Effector CD4-positive, alpha-beta T cell (primary cell): ENCODE results near the gene ARHGEF39.

ENCODE experiments used
- DNase-seq: peaks from one replicate; pipeline ENCODE4 v3.0.0-alpha.2; 2020

The ARHGEF39 gene

GRCh38 chr9:35673132-35674024 lies 8.4 kb upstream of the ARHGEF39 start, which contains the start of gene CA9:
TSS of gene CA9 (plus strand) at chr9:35673928. CDS start at chr9:35673960, 32 bp downstream.
- DNase-seq, result no peak

GRCh38 chr9:35669331-35670145 lies 4.5 kb upstream of the ARHGEF39 start:
- DNase-seq, result no peak

- DNase-seq, result no peak
Observed at GRCh38 chr9:35667939-35668338, 2.9 kb upstream of the ARHGEF39 start.

DNA sequence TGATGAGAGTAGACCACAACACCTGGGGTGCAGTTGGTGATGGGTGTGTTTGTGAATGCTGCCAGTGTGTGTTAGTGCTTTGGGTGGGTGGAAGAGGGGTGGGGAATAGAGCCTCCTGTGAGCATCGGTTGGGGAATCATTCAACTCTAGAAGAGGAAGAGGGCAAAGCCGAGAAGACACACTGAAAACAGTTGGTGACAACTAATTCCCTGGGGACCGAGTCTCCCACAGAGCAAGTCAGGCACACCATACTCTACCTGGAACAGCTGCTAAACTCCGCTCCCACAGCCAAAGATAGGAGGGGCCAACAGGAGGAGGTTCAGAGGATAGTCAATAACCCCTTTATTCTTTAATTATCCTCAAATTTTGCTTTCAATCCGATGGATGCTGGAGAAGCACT lies 1.6 kb upstream of the ARHGEF39 start:
- no peak for DNase-seq

DNA sequence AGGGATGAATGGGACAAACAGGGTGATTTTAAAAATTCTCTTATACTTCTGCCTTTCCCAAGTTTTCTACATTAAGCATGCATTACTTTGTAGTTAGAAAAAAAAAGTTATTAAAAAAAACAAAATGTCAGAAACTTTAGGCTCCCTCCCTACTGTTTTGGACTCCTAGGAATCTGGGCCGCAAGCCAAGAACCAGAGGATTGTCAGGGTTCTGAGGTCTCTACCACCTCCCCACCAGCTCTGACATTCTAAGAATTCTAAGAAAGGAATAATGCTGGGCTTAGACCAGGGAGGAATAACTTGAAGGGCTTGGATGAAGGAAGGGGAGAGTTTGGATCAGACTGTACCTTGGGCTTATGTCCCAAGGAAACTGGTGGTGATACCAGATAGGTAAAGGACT lies 1.1 kb upstream of the ARHGEF39 start:
- no peak for DNase-seq

GRCh38 chr9:35665471-35665818 lies 450 bp upstream of the ARHGEF39 start:
- DNase-seq, result no peak

DNA sequence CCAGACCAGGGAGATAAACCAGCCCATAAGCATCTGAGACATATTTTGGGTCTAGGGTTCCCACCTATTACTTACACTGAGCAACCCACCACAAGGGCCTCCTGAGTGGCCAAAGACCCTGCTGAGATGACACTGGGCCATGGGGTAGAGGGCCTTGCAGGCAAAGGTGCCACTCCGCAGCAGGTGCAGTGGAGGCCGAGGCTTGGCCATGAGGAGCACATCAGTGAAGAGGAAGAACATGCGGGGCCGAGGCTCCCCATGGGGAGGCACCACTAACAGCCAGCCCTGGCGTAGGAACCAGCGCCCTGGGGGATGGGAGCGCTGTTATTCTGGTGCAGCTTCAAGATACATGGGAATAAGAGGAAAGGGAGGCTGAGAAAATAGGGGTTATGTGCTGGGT lies 2.6 kb downstream of the ARHGEF39 start:
- DNase-seq, result no peak

DNA sequence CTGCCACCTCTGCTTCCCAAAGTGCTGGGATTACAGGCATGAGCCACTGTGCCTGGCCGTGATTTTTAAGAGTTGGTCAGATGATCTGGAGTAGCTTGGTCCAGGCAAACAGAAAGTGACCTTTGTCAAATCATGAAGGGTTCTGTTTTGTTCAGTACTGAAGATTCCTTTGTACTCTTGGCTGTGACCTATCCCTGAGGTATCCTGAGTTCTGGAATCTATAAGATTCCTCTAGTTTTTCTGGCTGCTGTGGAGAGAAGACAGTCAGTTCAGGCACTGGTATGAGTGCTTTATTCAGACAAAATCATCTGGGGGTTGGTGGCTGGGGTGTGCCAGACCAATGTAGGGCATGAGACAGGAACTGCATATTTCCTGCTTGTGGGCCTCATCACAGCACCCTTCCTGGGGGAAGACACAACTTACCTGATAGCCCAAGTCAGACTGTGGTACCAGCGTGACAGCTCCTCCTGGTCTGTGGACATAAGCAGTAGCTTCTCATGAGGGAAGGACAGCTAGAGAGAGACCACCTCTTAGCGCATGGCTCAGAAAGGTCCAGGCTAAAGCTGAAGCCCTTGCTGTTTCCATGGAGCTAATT lies 3.1 kb downstream of the ARHGEF39 start:
- DNase-seq, result peak; percentile 33

DNA sequence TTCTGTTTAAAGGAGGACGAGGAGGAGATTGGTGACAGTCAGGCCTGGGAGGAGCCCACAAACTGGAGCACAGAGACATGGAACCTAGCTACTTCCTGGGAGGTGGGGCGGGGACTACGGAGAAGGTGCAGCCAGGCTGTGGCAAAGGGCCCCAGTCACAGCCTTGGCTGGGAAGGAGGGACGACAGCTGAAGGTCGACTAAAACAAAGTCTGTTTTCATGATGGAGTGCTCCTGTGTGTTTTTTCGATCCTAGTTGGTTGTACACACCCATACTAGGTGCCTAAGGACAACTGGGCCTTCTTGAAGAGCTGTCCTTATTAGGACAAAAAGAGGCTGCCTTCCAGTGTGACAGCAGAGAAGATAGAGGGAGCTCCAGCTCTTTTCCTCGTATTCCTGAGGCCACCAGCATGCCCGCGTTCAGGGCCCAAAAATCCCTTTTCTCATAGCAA lies 4.0 kb downstream of the ARHGEF39 start:
- DNase-seq, result no peak

GRCh38 chr9:35659340-35659739 lies 5.7 kb downstream of the ARHGEF39 start:
- no peak for DNase-seq

DNA sequence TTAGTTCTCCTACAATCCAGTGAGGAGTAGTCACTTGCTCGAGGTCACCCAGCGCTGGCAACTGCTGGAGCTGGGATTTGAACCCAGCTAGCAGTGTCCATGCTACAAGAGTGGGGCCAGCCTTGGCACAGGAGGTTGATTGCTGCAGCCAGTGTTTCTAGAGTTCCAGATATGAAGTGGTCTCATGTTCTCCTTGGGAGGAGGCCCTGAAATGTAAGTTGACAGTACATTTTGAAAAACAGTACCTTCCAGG lies 6.1 kb downstream of the ARHGEF39 start:
- DNase-seq, result no peak

GRCh38 chr9:35658137-35658967 lies 6.6 kb downstream of the ARHGEF39 start, which contains the start of gene CCDC107:
TSS of gene CCDC107 (plus strand) at chr9:35658292. CDS start at chr9:35658380, 88 bp downstream.
- peak; percentile 77 for DNase-seq

DNA sequence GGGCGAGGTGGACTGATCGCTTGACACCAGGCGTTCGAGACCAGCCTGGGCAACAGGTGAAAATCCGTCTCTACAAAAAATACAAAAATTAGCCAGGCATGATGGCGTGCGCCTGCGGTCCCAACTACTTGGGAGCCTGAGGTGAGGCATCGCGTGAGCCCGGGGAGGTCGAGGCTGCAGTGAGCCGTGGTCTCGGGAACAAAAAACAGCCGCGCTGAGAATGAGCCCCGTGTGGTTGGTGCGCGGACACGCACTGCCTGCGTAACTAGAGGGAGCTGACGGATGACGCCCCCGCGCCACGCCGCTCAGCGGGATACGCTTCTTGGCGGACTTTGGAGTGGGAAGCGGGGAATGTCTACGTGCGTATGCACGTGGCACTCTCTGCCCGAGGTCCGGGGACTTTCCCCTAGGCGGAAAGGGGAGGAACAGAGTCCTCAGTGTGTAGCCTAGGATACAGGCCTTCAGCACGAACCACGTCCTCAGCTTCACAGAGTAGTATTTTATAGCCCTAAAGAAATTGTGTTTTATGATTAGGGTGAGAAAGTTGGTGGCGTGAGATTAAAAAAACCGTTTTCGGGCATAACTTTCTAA lies 7.4 kb downstream of the ARHGEF39 start, which contains the start of gene RMRP:
TSS of gene RMRP (minus strand) at position 474 of the 591 bp plus-strand sequence.
- DNase-seq, result peak; percentile 78

GRCh38 chr9:35656831-35657545 lies 8.0 kb downstream of the ARHGEF39 start:
- DNase-seq, result no peak

- no peak for DNase-seq
Observed at GRCh38 chr9:35656348-35656747, 8.6 kb downstream of the ARHGEF39 start.

DNA sequence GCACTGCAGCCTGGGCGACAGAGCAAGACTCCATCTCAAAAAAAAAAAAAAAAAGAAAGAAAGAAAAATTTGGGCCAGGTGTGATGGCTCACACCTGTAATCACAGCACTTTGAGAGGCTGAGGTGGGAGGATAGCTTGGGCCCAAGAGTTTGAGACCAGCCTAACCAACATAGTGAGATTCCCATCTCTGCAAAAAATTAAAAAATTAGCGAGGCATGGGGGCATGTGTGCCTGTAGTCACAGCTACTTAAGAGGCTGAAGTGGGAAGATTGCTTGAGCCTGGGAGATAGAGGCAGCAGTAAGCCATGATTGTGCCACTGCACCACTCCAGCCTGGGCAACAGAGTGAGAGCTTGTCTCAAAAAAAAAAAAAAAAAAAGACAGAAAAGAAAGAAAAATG lies 11.4 kb downstream of the ARHGEF39 start:
- no peak for DNase-seq

GRCh38 chr9:35652829-35653209 lies 12.2 kb downstream of the ARHGEF39 start:
- no peak for DNase-seq

- DNase-seq, result no peak
Observed at GRCh38 chr9:35651956-35652828, 12.8 kb downstream of the ARHGEF39 start.

GRCh38 chr9:35650341-35651158 lies 14.4 kb downstream of the ARHGEF39 start, which contains the start of gene SIT1:
TSS of gene SIT1 (minus strand) at chr9:35650931. CDS start at chr9:35650853, 78 bp downstream.
- DNase-seq, result no peak
